ENCODE measurements around the gene MPHOSPH9. TPM values are rescaled to one million over a fixed set of nuclear protein-coding genes. Genes with fewer than 3 reads are reported as not detected.
"Not testable (repeated sequence)": the region's sequence is repeated elsewhere in the genome, so short reads cannot be mapped to it uniquely, and the experiment has no call there.

MPHOSPH9 gene
- polyA plus RNA-seq, 3 donors, result 6.3 to 14.1 (median 9.2) TPM

DNA sequence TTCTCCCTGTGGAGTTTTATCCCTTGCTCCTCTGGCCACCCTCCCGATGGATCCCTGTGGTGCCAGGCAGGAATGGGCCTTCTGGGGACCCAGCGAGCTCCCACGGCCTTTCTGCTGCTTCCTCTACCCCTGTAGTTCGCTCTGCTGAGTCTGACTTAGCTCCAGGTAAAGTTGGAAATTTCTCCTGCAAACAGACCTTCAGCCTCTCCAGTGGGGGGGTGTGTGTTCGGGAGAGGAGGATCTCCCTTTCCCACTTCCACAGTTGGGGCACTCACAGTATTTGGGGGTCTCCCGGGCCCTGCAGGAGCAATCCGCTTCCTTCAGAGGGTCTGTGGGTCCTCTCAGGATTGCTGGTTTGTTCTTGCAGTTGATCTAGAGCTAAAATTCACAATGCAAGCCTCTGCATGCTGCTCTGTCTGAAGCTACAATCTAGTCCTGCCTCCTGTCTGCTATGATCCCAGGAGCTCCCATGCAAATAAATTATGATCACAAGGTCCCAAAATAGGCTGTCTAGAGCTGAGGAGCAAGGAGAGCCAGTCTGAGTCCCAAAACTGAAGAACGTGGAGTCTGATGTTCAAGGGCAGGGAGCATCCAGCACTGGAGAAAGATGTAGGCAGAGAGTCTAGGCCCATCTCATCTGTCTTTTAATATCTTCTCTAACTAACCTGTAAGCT, 18.6 kb upstream of the MPHOSPH9 start:
- no peak for DNase-seq
- Mint-ChIP-seq H3K36me3 (peaks cover 42 to 54% of the 10 kb centered on the region in 2 donors), H3K9me3 (peaks cover 0 to 11% (median 6%) of the 10 kb centered on the region in 7 donors), H3K27ac (peak overlapping the region in 4 of 7 donors; percentile 9 to 78 (median 52)), H3K27me3 (ENCODE audit: low read depth in 3 of 3) (no peaks in the 10 kb centered on the region), H3K4me1 (peaks cover 16% of the 10 kb centered on the region), H3K4me3 (no peak overlapping the region)
- Histone ChIP-seq H4K20me1 (ENCODE audit: insufficient read depth, low read length) (peaks cover 6% of the 10 kb centered on the region), H2AFZ (ENCODE audit: insufficient read depth, low read depth, low read length, poor library complexity, severe bottlenecking) (no peak overlapping the region), H3K4me1 (ENCODE audit: control insufficient read depth in 1 of 2, insufficient read depth in 2 of 2, low read length in 2 of 2) (peaks cover 8% of the 10 kb centered on the region in 2 donors), H3K27ac (ENCODE audit: low read depth in 1 of 2, low read length in 2 of 2) (no peak overlapping the region), H3K9ac (ENCODE audit: insufficient read depth, low read length, poor library complexity, severe bottlenecking) (peak overlapping the region; percentile 15), H3K4me3 (replicated peaks in 1 of 3; ENCODE audit: low read depth in 2 of 3, low read length in 3 of 3) (no peak overlapping the region), H3K9me3 (replicated peaks in 1 of 2; ENCODE audit: control insufficient read depth in 1 of 2, insufficient read depth in 1 of 2, low read length in 2 of 2) (peaks cover 0 to 4% of the 10 kb centered on the region in 2 donors), H3K4me2 (replicated peaks; ENCODE audit: extremely low read depth, low read length, poor library complexity, severe bottlenecking) (no peak overlapping the region), H3K36me3 (replicated peaks in 1 of 2; ENCODE audit: control insufficient read depth in 1 of 2, insufficient read depth in 2 of 2, low read length in 2 of 2) (peaks cover 32 to 47% of the 10 kb centered on the region in 2 donors), H3K27me3 (ENCODE audit: control insufficient read depth in 2 of 2, insufficient read depth in 2 of 2, low read length in 2 of 2) (no peaks in the 10 kb centered on the region), H3K79me2 (ENCODE audit: insufficient read depth, low read length) (peaks cover 57% of the 10 kb centered on the region)
- no peak for TF ChIP-seq CTCF (IDR thresholded peaks at IDR 0.05)
- intact Hi-C loops (cut with micrococcal nuclease), result no loop called here
- 90% methylated on average over 3 of the region's 8 CpGs for WGBS (ENCODE audit: insufficient coverage)

GRCh38 chr12:123250471-123251383, 17.8 kb upstream of the MPHOSPH9 start:
- intact Hi-C loops (cut with micrococcal nuclease), result no loop called here
- Histone ChIP-seq H3K4me1 (ENCODE audit: control insufficient read depth in 1 of 2, insufficient read depth in 2 of 2, low read length in 2 of 2) (peaks cover 8% of the 10 kb centered on the region in 2 donors), H2AFZ (ENCODE audit: insufficient read depth, low read depth, low read length, poor library complexity, severe bottlenecking) (no peak overlapping the region), H4K20me1 (ENCODE audit: insufficient read depth, low read length) (peaks cover 6% of the 10 kb centered on the region), H3K9ac (ENCODE audit: insufficient read depth, low read length, poor library complexity, severe bottlenecking) (peak overlapping the region; percentile 15), H3K79me2 (ENCODE audit: insufficient read depth, low read length) (peaks cover 64% of the 10 kb centered on the region), H3K27ac (ENCODE audit: low read depth in 1 of 2, low read length in 2 of 2) (peak overlapping the region in 1 of 2 donors; percentile 41), H3K9me3 (replicated peaks in 1 of 2; ENCODE audit: control insufficient read depth in 1 of 2, insufficient read depth in 1 of 2, low read length in 2 of 2) (peaks cover 0 to 4% of the 10 kb centered on the region in 2 donors), H3K36me3 (replicated peaks in 1 of 2; ENCODE audit: control insufficient read depth in 1 of 2, insufficient read depth in 2 of 2, low read length in 2 of 2) (peaks cover 24 to 39% of the 10 kb centered on the region in 2 donors), H3K4me2 (replicated peaks; ENCODE audit: extremely low read depth, low read length, poor library complexity, severe bottlenecking) (no peak overlapping the region), H3K4me3 (replicated peaks in 1 of 3; ENCODE audit: low read depth in 2 of 3, low read length in 3 of 3) (no peak overlapping the region), H3K27me3 (ENCODE audit: control insufficient read depth in 2 of 2, insufficient read depth in 2 of 2, low read length in 2 of 2) (no peaks in the 10 kb centered on the region)
- Mint-ChIP-seq H3K27me3 (ENCODE audit: low read depth in 3 of 3) (peaks cover 0 to 3% (median 0%) of the 10 kb centered on the region in 3 donors), H3K36me3 (peaks cover 36 to 47% of the 10 kb centered on the region in 2 donors), H3K9me3 (peaks cover 0 to 11% (median 6%) of the 10 kb centered on the region in 7 donors), H3K4me3 (peak overlapping the region in 1 of 2 donors; percentile 30), H3K27ac (peak overlapping the region in 5 of 7 donors; percentile 10 to 59 (median 42)), H3K4me1 (peaks cover 20% of the 10 kb centered on the region)
- no peak for TF ChIP-seq CTCF (IDR thresholded peaks at IDR 0.05)
- WGBS (ENCODE audit: insufficient coverage), result 55% methylated on average over 10 of the region's 13 CpGs
- no peak for DNase-seq

DNA sequence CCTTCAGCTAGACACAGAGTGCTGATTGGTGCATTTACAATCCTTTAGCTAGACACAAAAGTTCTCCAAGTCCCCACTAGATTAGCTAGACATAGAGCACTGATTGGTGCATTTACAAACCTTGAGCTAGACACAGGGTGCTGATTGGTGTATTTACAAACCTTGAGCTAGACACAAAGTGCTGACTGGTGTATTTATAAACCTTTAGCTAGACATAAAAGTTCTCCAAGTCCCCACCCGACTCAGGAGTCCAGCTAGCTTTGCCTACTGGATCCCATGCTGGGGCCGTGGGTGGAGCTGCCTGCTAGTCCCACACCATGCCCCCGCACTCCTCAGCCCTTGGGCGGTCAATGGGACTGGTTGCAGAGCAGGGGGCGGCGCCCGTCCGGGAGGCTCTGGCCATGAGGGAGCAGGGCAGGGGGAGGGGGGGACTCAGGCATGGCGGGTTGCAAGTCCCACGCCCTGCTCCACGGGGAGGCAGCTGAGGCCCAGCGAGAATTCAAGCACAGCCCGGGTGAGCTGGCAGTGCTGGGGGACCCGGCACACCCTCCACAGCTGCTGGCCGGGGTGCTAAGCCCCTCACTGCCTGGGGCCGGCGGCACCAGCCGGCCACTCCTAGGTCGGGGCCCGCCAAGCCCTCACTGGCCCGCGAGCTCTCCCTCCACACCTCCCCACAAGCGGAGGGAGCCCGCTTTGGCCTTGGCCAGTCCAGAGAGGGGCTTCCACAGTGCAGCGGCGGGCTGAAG, 16.2 kb upstream of the MPHOSPH9 start:
- H3K27ac Mint-ChIP-seq; H3K27me3 ChIP-seq (ENCODE audit: control insufficient read depth in 2 of 2, insufficient read depth in 2 of 2, low read length in 2 of 2); H3K4me1 ChIP-seq (ENCODE audit: control insufficient read depth in 1 of 2, insufficient read depth in 2 of 2, low read length in 2 of 2); H3K4me2 ChIP-seq (replicated peaks; ENCODE audit: extremely low read depth, low read length, poor library complexity, severe bottlenecking); H2AFZ ChIP-seq (ENCODE audit: insufficient read depth, low read depth, low read length, poor library complexity, severe bottlenecking); H3K4me3 Mint-ChIP-seq; H3K27me3 Mint-ChIP-seq (ENCODE audit: low read depth in 3 of 3); DNase-seq; H3K9me3 ChIP-seq (replicated peaks in 1 of 2; ENCODE audit: control insufficient read depth in 1 of 2, insufficient read depth in 1 of 2, low read length in 2 of 2); H3K4me3 ChIP-seq (replicated peaks in 1 of 3; ENCODE audit: low read depth in 2 of 3, low read length in 3 of 3); H3K9ac ChIP-seq (ENCODE audit: insufficient read depth, low read length, poor library complexity, severe bottlenecking); H3K27ac ChIP-seq (ENCODE audit: low read depth in 1 of 2, low read length in 2 of 2); H4K20me1 ChIP-seq (ENCODE audit: insufficient read depth, low read length); intact Hi-C loops (cut with micrococcal nuclease): not testable (repeated sequence)
- WGBS (ENCODE audit: insufficient coverage), result 97% methylated on average over 24 of the region's 26 CpGs
- H3K79me2 ChIP-seq (ENCODE audit: insufficient read depth, low read length), result peaks cover 66% of the 10 kb centered on the region
- Mint-ChIP-seq H3K36me3 (peaks cover 23 to 34% of the 10 kb centered on the region in 2 donors), H3K4me1 (peaks cover 24% of the 10 kb centered on the region), H3K9me3 (peaks cover 0 to 11% (median 6%) of the 10 kb centered on the region in 7 donors)
- peaks cover 12 to 23% of the 10 kb centered on the region in 2 donors for H3K36me3 ChIP-seq (replicated peaks in 1 of 2; ENCODE audit: control insufficient read depth in 1 of 2, insufficient read depth in 2 of 2, low read length in 2 of 2)

Data from CD14-positive monocyte (primary cell).